Neuronal stem cell (in vitro differentiated cells): ENCODE results near the gene ZNF579.

ENCODE experiments used
- DNase-seq: peaks from one replicate; pipeline ENCODE4 v3.0.0-alpha.2; 2013; ENCODE audit warnings: low spot score
- H2AFZ ChIP-seq: one replicate; pipeline ENCODE4 v1.6.1; 2013; ENCODE audit warnings: mild to moderate bottlenecking, low read length, inconsistent platforms
- H2AK5ac ChIP-seq: 2 replicates; pipeline ENCODE4 v1.6.1; 2013; ENCODE audit warnings: low read depth, mild to moderate bottlenecking, inconsistent platforms, low read length, moderate library complexity, mixed read lengths
- H2BK120ac ChIP-seq: 2 replicates; pipeline ENCODE4 v1.6.1; 2013; ENCODE audit warnings: low read depth, mild to moderate bottlenecking, inconsistent platforms, low read length, moderate library complexity, mixed read lengths
- H2BK12ac ChIP-seq: one replicate; pipeline ENCODE4 v1.6.1; 2013; ENCODE audit warnings: low read length, inconsistent platforms
- H2BK15ac ChIP-seq: 2 replicates; pipeline ENCODE4 v1.6.1; 2013; ENCODE audit warnings: mild to moderate bottlenecking, low read length, inconsistent platforms, mixed read lengths
- H2BK5ac ChIP-seq: one replicate; pipeline ENCODE4 v1.6.1; 2013; ENCODE audit warnings: inconsistent platforms, mild to moderate bottlenecking, low read length, moderate library complexity
- H3K14ac ChIP-seq: one replicate; pipeline ENCODE4 v1.6.1; 2013; ENCODE audit warnings: low read length, inconsistent platforms
- H3K18ac ChIP-seq: 2 replicates; pipeline ENCODE4 v1.6.1; 2013; ENCODE audit warnings: low read length, inconsistent platforms
- H3K23ac ChIP-seq: 2 replicates; pipeline ENCODE4 v1.6.1; 2013; ENCODE audit warnings: low read depth, mild to moderate bottlenecking, mixed read lengths, low read length, inconsistent platforms; ENCODE audit not compliant: poor library complexity
- H3K27ac ChIP-seq: replicated peaks from 3 replicates; pipeline ENCODE4 v1.5.1; 2013; ENCODE audit warnings: low read length, inconsistent platforms
- H3K27me3 ChIP-seq, 3 experiments: 2 replicates each; pipeline ENCODE4 v1.6.1; 2013; ENCODE audit warnings: low read length in 3 of 3, mild to moderate bottlenecking in 2 of 3, inconsistent platforms in 1 of 3, low read depth in 1 of 3, mixed read lengths in 1 of 3, moderate library complexity in 1 of 3; ENCODE audit not compliant: control insufficient read depth in 3 of 3, insufficient read depth in 3 of 3
- H3K36me3 ChIP-seq, 2 donors: replicated peaks in 1 of 2; 2 replicates each; pipeline ENCODE4 v1.6.1; 2013; ENCODE audit warnings: low read length in 2 of 2; ENCODE audit not compliant: control insufficient read depth in 2 of 2, insufficient read depth in 2 of 2
- H3K4ac ChIP-seq: 2 replicates; pipeline ENCODE4 v1.6.1; 2013; ENCODE audit warnings: inconsistent platforms, mild to moderate bottlenecking, low read length, moderate library complexity
- H3K4me1 ChIP-seq, 2 donors: 1 replicate in 1 of 2; 2 replicates in 1 of 2; pipeline ENCODE4 v1.6.1; 2013; ENCODE audit warnings: low read length in 2 of 2, low read depth in 1 of 2; ENCODE audit not compliant: control insufficient read depth in 2 of 2, insufficient read depth in 1 of 2
- H3K4me2 ChIP-seq: one replicate; pipeline ENCODE4 v1.6.1; 2013; ENCODE audit warnings: mild to moderate bottlenecking, low read length, inconsistent platforms; ENCODE audit not compliant: insufficient read depth, poor library complexity, severe bottlenecking
- H3K4me3 ChIP-seq, 2 donors: 2 replicates each; pipeline ENCODE4 v1.5.1; 2013; ENCODE audit warnings: low read length in 2 of 2, mild to moderate bottlenecking in 2 of 2, inconsistent platforms in 1 of 2, moderate library complexity in 1 of 2
- H3K79me1 ChIP-seq: one replicate; pipeline ENCODE4 v1.6.1; 2013; ENCODE audit warnings: low read depth, mild to moderate bottlenecking, inconsistent platforms, low read length, moderate library complexity
- H3K9ac ChIP-seq: one replicate; pipeline ENCODE4 v1.6.1; 2013; ENCODE audit warnings: mild to moderate bottlenecking, low read depth, low read length, inconsistent platforms; ENCODE audit not compliant: poor library complexity
- H3K9me3 ChIP-seq, 2 donors: replicated peaks in 1 of 2; 2 replicates each; pipeline versions ENCODE3 to v1.6.1; 2013; ENCODE audit warnings: low read length in 2 of 2, mild to moderate bottlenecking in 2 of 2, inconsistent platforms in 1 of 2, low read depth in 1 of 2, mixed read lengths in 1 of 2, moderate library complexity in 1 of 2; ENCODE audit not compliant: control insufficient read depth in 2 of 2, insufficient read depth in 1 of 2
- H4K8ac ChIP-seq: one replicate; pipeline ENCODE4 v1.6.1; 2013; ENCODE audit warnings: low read depth, mild to moderate bottlenecking, inconsistent platforms, low read length, moderate library complexity
- H4K91ac ChIP-seq: one replicate; pipeline ENCODE4 v1.6.1; 2013; ENCODE audit warnings: low read length, low read depth, mild to moderate bottlenecking, inconsistent platforms; ENCODE audit not compliant: poor library complexity
- WGBS, 2 donors: extraction: QIAGEN DNeasy Blood & Tissue Kit; methylation state at CpG; one replicate each; pipeline ENCODE4 v1.1.7; 2013; ENCODE audit warnings: missing lambda C conversion rate in 2 of 2, mixed read lengths in 1 of 2; ENCODE audit not compliant: insufficient read length in 2 of 2, insufficient replicate concordance in 1 of 2; ENCODE audit errors: extremely low coverage in 2 of 2; 5-methylcytosine and 5-hydroxymethylcytosine counted together

The ZNF579 gene

DNA sequence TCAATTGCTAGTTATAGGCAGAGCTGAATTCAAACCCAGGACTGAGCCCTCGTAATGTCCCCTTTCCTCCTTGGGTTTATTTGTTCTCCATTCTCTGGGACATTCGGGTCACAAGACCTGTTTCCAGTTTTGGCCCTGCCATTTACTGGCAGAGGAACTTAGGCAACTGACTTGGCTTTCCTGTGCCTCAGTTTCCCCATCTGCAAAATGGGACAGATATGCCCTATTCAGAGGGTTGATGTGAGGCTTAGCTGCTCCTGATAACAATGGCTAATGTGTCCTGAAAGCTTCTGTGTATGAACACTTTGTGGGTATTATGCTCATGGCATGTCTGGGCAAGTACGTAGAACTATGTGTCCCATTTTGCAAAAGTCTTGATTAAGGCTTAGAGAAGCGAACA lies 20.4 kb upstream of the ZNF579 start:
- no peaks in the 10 kb centered on the region for H3K27me3 ChIP-seq
- no peak overlapping the region for H2AK5ac ChIP-seq
- no CpG with 5 or more reads among the region's 4 CpGs for WGBS, 2 donors
- H3K9me3 ChIP-seq = peaks cover 3 to 7% of the 10 kb centered on the region in 2 donors
- no peak overlapping the region for H2BK120ac ChIP-seq
- H2BK15ac ChIP-seq = no peak overlapping the region
- no peak overlapping the region for H4K8ac ChIP-seq
- peaks cover 4% of the 10 kb centered on the region for H3K79me1 ChIP-seq
- no peak overlapping the region for H3K9ac ChIP-seq
- no peak for DNase-seq
- peaks cover 8 to 9% of the 10 kb centered on the region in 2 donors for H3K4me1 ChIP-seq
- peak overlapping the region in 1 of 2 donors; percentile 78 for H3K4me3 ChIP-seq
- H3K18ac ChIP-seq = no peak overlapping the region
- H3K4me2 ChIP-seq = peak overlapping the region; percentile 83
- no peak overlapping the region for H2AFZ ChIP-seq
- H3K27ac ChIP-seq = peak overlapping the region; percentile 83
- no peak overlapping the region for H2BK5ac ChIP-seq
- no peak overlapping the region for H2BK12ac ChIP-seq
- no peak overlapping the region for H3K14ac ChIP-seq
- no peak overlapping the region for H4K91ac ChIP-seq
- no peak overlapping the region for H3K4ac ChIP-seq
- H3K36me3 ChIP-seq = peaks cover 7 to 15% of the 10 kb centered on the region in 2 donors
- no peak overlapping the region for H3K23ac ChIP-seq

DNA sequence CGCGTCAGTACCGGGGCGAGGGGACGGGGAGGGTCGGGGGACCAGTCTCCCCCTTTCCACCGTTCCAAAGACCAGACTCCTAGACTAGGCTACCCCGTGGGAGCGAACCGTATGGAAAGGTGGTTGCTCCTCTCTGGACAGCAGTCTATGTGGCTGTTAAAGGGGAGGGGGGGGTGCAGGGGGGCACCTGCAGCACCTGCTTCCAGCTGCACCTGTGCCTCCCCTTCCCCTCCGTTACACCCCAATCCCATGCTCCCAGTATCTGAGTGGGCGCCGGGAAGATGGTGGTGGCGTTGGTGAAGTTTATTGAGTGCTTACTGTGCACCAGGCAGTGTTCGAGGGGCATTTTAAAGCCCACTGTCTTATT lies 20.0 kb upstream of the ZNF579 start:
- peak overlapping the region; percentile 75 for H2AFZ ChIP-seq

DNA sequence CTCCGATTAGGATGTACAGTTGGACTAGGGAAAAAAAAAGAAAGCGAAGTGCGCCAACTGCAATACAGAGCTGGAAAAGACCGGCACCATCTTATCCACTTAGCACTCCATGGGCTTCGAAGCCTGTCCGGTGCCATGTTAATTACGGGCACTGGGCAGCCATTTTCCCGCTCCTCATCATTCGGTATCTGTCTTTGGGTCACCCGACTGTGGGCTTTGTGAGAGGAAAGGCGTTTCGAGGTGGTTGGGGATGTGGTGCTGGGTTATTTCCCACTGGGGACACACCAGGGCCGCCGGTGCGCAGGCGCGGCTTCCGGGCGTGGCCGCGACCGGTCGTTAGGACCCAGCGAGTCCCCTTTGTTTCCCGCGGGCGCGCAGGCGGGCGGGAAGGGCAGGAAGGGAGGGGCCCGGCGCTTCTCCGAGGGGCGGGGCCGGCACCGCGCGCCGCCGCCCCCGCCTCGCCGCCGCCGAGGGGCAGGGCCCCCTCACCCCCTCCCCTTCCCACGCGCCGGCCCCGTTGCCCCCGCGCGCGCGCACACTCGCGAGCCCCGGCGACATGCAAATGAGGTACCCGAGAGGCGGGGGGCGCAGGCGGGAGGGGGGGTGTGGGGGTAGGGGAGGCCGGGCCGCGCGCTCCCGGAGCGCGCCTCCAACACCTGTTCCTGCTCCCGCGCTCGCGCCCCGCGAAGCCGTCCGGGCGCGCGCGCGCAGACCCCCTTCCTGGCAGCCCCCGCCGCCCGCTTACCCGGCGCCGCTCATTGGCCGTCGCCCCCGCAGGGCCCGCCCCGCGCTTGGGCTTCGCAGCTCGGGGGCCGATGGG lies 19.4 kb upstream of the ZNF579 start, which contains the start of gene ZNF524:
Gene ZNF524 (plus strand): TSS at position 447 of the 820 bp plus-strand sequence. CDS start 1,825 bp downstream, outside the sequence.
- peak within 1 kb of the TSS; percentile 100 for H3K27ac ChIP-seq
- peak within 1 kb of the TSS; percentile 35 for H2BK120ac ChIP-seq
- peak within 1 kb of the TSS; percentile 90 for H2AFZ ChIP-seq
- peaks cover 4% of the 10 kb centered on the region for H3K79me1 ChIP-seq
- peak within 1 kb of the TSS; percentile 86 for H3K14ac ChIP-seq
- no peak within 1 kb of the TSS for H2BK12ac ChIP-seq
- peak within 1 kb of the TSS; percentile 85 for H2BK5ac ChIP-seq
- H3K23ac ChIP-seq = peak within 1 kb of the TSS; percentile 70
- peak within 1 kb of the TSS; percentile 90 for H3K4ac ChIP-seq
- no peaks in the 10 kb centered on the region for H3K27me3 ChIP-seq
- H4K91ac ChIP-seq = peak within 1 kb of the TSS; percentile 100
- peaks cover 17 to 25% of the 10 kb centered on the region in 2 donors for H3K36me3 ChIP-seq
- peak within 1 kb of the TSS; percentile 83 for H3K4me2 ChIP-seq
- H4K8ac ChIP-seq = peak within 1 kb of the TSS; percentile 99
- H2BK15ac ChIP-seq = peak within 1 kb of the TSS; percentile 54
- H3K9ac ChIP-seq = peak within 1 kb of the TSS; percentile 96
- peak within 1 kb of the TSS; percentile 85 for H2AK5ac ChIP-seq
- peak within 1 kb of the TSS; percentile 100 for H3K18ac ChIP-seq
- no CpG with 5 or more reads among the region's 97 CpGs for WGBS, 2 donors
- peaks cover 8 to 9% of the 10 kb centered on the region in 2 donors for H3K4me1 ChIP-seq
- peak within 1 kb of the TSS; percentile 78 to 88 for H3K4me3 ChIP-seq
- peaks cover 4 to 7% of the 10 kb centered on the region in 2 donors for H3K9me3 ChIP-seq
- DNase-seq = peak; percentile 94

More for the DNA sequence above, 20.0 kb upstream of the ZNF579 start:
- Histone ChIP-seq H3K18ac (peak overlapping the region; percentile 96), H3K23ac (peak overlapping the region; percentile 70), H2BK15ac (peak overlapping the region; percentile 34), H2BK120ac (peak overlapping the region; percentile 35), H3K27ac (peak overlapping the region; percentile 83), H3K36me3 (peaks cover 11 to 19% of the 10 kb centered on the region in 2 donors), H3K4me3 (peak overlapping the region; percentile 78 to 80), H2BK12ac (no peak overlapping the region), H2AK5ac (peak overlapping the region; percentile 85), H3K4me2 (peak overlapping the region; percentile 83), H4K91ac (peak overlapping the region; percentile 89), H4K8ac (no peak overlapping the region), H3K9ac (peak overlapping the region; percentile 92), H3K4ac (peak overlapping the region; percentile 55), H3K4me1 (peaks cover 8 to 9% of the 10 kb centered on the region in 2 donors), H2BK5ac (no peak overlapping the region), H3K79me1 (peaks cover 4% of the 10 kb centered on the region), H3K14ac (peak overlapping the region; percentile 78), H3K27me3 (no peaks in the 10 kb centered on the region), H3K9me3 (peaks cover 4 to 7% of the 10 kb centered on the region in 2 donors)
- no peak for DNase-seq
- no CpG with 5 or more reads among the region's 15 CpGs for WGBS, 2 donors

DNA sequence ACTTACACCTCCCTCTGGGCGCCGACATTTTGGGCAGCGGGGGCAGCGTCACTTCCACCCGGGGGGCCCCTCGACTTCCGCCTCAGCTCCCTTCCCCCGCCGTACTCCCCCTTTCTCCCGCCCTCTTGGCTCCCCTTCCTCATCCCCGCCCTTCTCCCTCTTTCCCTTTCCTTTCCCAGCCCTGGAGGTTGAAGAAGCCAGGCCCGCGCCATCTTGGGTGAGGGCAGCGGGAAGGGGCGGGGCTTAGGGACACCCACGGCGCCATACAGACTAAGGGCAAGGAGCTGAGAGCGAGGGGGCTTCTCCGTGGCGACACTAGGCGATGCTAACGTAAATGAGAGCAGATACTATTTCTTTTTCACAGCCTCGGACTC lies 18.8 kb upstream of the ZNF579 start, which contains the start of gene FIZ1:
Gene FIZ1 (minus strand): TSS at position 50 of the 374 bp plus-strand sequence. CDS start 1,652 bp downstream, outside the sequence.
- peaks cover 4% of the 10 kb centered on the region for H3K79me1 ChIP-seq
- peak within 1 kb of the TSS; percentile 100 for H4K91ac ChIP-seq
- H2BK12ac ChIP-seq = no peak within 1 kb of the TSS
- H2BK120ac ChIP-seq = no peak within 1 kb of the TSS
- H3K27me3 ChIP-seq = no peaks in the 10 kb centered on the region
- peak within 1 kb of the TSS; percentile 100 for H3K18ac ChIP-seq
- H2BK5ac ChIP-seq = peak within 1 kb of the TSS; percentile 85
- H3K9ac ChIP-seq = peak within 1 kb of the TSS; percentile 96
- H3K14ac ChIP-seq = peak within 1 kb of the TSS; percentile 86
- peaks cover 5 to 9% of the 10 kb centered on the region in 2 donors for H3K4me1 ChIP-seq
- H2AFZ ChIP-seq = peak within 1 kb of the TSS; percentile 90
- H4K8ac ChIP-seq = peak within 1 kb of the TSS; percentile 99
- H2BK15ac ChIP-seq = peak within 1 kb of the TSS; percentile 54
- no peak within 1 kb of the TSS for H2AK5ac ChIP-seq
- peak; percentile 99 for DNase-seq
- peaks cover 5 to 7% of the 10 kb centered on the region in 2 donors for H3K9me3 ChIP-seq
- peak within 1 kb of the TSS; percentile 100 for H3K27ac ChIP-seq
- H3K4ac ChIP-seq = peak within 1 kb of the TSS; percentile 90
- H3K4me3 ChIP-seq = peak within 1 kb of the TSS; percentile 78 to 88
- H3K4me2 ChIP-seq = peak within 1 kb of the TSS; percentile 62
- H3K36me3 ChIP-seq = peaks cover 21 to 30% of the 10 kb centered on the region in 2 donors
- peak within 1 kb of the TSS; percentile 62 for H3K23ac ChIP-seq
- WGBS, 2 donors = no CpG with 5 or more reads among the region's 23 CpGs
